PC-9 (cell line): ENCODE data around the gene DOLK. TPM values are rescaled to one million over a fixed set of nuclear protein-coding genes. Genes with fewer than 3 reads are reported as not detected.

Source experiments
- BruUV-seq: library from RNA; stranded (reverse); fragments of 400-500 nt; replicated peaks from 2 replicates; lab custom pipeline; 2021; lab: Mats Ljungman, UMichigan
- CTCF ChIA-PET: fragments of 300-600 bp; sonication (Branson Sonifier 250); formaldehyde crosslinking; loops from one replicate; lab custom pipeline; 2022; ENCODE audit warnings: antibody characterized with exemption; lab: Charles Lee
- POLR2A ChIA-PET: fragments of 300-600 bp; sonication (Branson Sonifier 250); formaldehyde crosslinking; loops from one replicate; lab custom pipeline; 2022; ENCODE audit warnings: antibody characterized with exemption; ENCODE audit not compliant: unreplicated experiment; lab: Charles Lee
- DNase-seq, 2 experiments: peaks; one replicate each; pipeline versions ENCODE4 v3.0.0 to v3.0.0-alpha.2; 2015 to 2022; ENCODE audit warnings: mixed read lengths in 1 of 2
- H2AFZ ChIP-seq: fragments of 200-600 bp; sonication (generic); 2 replicates; pipeline ENCODE4 v1.8.1; 2017; ENCODE audit warnings: antibody characterized with exemption
- H3F3A ChIP-seq: fragments of 200-600 bp; sonication (generic); 2 replicates; pipeline ENCODE4 v1.8.1; 2017; ENCODE audit warnings: antibody characterized with exemption, mild to moderate bottlenecking, low read depth; ENCODE audit not compliant: insufficient read depth
- H3K27ac ChIP-seq: fragments of 200-600 bp; sonication (generic); 2 replicates; pipeline ENCODE4 v1.6.1; 2016; ENCODE audit warnings: mixed run types
- H3K27me3 ChIP-seq: fragments of 200-600 bp; sonication (generic); 2 replicates; pipeline ENCODE4 v1.6.1; 2016; ENCODE audit warnings: low read depth, mixed run types; ENCODE audit not compliant: insufficient read depth
- H3K36me3 ChIP-seq: fragments of 200-600 bp; sonication (generic); 2 replicates; pipeline ENCODE4 v1.6.1; 2016; ENCODE audit warnings: low read depth, mixed run types
- H3K4me1 ChIP-seq: fragments of 200-600 bp; sonication (generic); replicated peaks from 2 replicates; pipeline ENCODE4 v1.6.1; 2016; ENCODE audit warnings: mixed run types; ENCODE audit not compliant: insufficient read depth
- H3K4me2 ChIP-seq: fragments of 200-600 bp; sonication (generic); 2 replicates; pipeline ENCODE4 v1.6.1; 2017; ENCODE audit warnings: mixed run types
- H3K4me3 ChIP-seq: fragments of 200-600 bp; sonication (generic); 2 replicates; pipeline ENCODE4 v1.6.1; 2016; ENCODE audit warnings: mixed run types
- H3K79me2 ChIP-seq: fragments of 200-600 bp; sonication (generic); 2 replicates; pipeline ENCODE4 v1.6.1; 2017; ENCODE audit warnings: low read depth, mixed run types
- H3K9me2 ChIP-seq: fragments of 200-600 bp; sonication (generic); 2 replicates; pipeline ENCODE4 v1.8.1; 2017; ENCODE audit warnings: mild to moderate bottlenecking; ENCODE audit not compliant: insufficient read depth
- H3K9me3 ChIP-seq: fragments of 200-600 bp; sonication (generic); 2 replicates; pipeline ENCODE4 v1.8.1; 2016; ENCODE audit warnings: low read depth; ENCODE audit not compliant: insufficient read depth
- H4K20me1 ChIP-seq: fragments of 200-600 bp; sonication (generic); 2 replicates; pipeline ENCODE4 v1.8.1; 2017; ENCODE audit not compliant: insufficient read depth
- EZH2 ChIP-seq: fragments of 200-600 bp; sonication (generic); IDR thresholded peaks from 2 replicates; pipeline ENCODE4 v1.8.0; 2017; ENCODE audit warnings: antibody characterized with exemption, low read depth
- intact Hi-C: fragments of 100-400 bp; cut with micrococcal nuclease; formaldehyde crosslinking; loops from one replicate; pipeline ENCODE4 v1.10.0; 2022; ENCODE audit not compliant: unreplicated experiment
- total RNA-seq: library from RNA; stranded (reverse); gene quantifications from 2 replicates; pipeline ENCODE4 v1.2.3, GENCODE V29; 2021
- TF ChIP-seq, protein P1 (sequence below): fragments of 200-600 bp; sonication (generic); conservative IDR thresholded peaks from 2 replicates; pipeline ENCODE4 v1.6.1; 2017; ENCODE audit warnings: mixed run types, antibody characterized with exemption, mild to moderate bottlenecking, moderate library complexity

Gene DOLK
- total RNA-seq, 1 experiment from 2014 or later, result 19.0 TPM

DNA sequence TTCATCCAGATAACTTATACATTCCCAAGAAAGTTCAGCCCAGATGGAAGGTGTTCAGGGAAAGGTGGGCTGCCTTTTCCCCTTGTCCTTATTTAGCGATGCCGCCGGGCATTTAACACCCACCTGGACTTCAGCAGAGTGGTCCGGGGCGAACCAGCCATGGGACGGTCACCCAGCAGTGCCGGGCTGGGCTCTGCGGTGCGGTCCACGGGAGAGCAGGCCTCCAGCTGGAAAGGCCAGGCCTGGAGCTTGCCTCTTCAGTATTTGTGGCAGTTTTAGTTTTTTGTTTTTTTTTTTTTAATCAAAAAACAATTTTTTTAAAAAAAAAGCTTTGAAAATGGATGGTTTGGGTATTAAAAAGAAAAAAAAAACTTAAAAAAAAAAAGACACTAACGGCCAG is 30.7 kb downstream of the DOLK start:
- Histone ChIP-seq H4K20me1 (no peaks in the 10 kb centered on the region), H3K27ac (no peak overlapping the region), H3K4me3 (no peak overlapping the region), H3F3A (peaks cover 18% of the 10 kb centered on the region), H3K9me2 (no peaks in the 10 kb centered on the region), H2AFZ (no peak overlapping the region), H3K79me2 (peaks cover 29% of the 10 kb centered on the region), H3K36me3 (no peaks in the 10 kb centered on the region), H3K27me3 (no peaks in the 10 kb centered on the region), H3K4me1 (peaks cover 23% of the 10 kb centered on the region), H3K9me3 (no peaks in the 10 kb centered on the region), H3K4me2 (no peak overlapping the region)
- ChIA-PET CTCF (interaction anchor here (0.6 to 0.7 kb wide), 3 partner anchors 12 to 363 kb away, joined by 5 to 8 read pairs (median 7); no protein-coding TSS in a partner anchor), POLR2A (no interaction called here)
- no peak for TF ChIP-seq EZH2
- TF ChIP-seq, protein P1, sequence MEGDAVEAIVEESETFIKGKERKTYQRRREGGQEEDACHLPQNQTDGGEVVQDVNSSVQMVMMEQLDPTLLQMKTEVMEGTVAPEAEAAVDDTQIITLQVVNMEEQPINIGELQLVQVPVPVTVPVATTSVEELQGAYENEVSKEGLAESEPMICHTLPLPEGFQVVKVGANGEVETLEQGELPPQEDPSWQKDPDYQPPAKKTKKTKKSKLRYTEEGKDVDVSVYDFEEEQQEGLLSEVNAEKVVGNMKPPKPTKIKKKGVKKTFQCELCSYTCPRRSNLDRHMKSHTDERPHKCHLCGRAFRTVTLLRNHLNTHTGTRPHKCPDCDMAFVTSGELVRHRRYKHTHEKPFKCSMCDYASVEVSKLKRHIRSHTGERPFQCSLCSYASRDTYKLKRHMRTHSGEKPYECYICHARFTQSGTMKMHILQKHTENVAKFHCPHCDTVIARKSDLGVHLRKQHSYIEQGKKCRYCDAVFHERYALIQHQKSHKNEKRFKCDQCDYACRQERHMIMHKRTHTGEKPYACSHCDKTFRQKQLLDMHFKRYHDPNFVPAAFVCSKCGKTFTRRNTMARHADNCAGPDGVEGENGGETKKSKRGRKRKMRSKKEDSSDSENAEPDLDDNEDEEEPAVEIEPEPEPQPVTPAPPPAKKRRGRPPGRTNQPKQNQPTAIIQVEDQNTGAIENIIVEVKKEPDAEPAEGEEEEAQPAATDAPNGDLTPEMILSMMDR, result no peak
- no TSS peak for BruUV-seq
- DNase-seq, result no peak
- intact Hi-C loops, result no loop called here

DNA sequence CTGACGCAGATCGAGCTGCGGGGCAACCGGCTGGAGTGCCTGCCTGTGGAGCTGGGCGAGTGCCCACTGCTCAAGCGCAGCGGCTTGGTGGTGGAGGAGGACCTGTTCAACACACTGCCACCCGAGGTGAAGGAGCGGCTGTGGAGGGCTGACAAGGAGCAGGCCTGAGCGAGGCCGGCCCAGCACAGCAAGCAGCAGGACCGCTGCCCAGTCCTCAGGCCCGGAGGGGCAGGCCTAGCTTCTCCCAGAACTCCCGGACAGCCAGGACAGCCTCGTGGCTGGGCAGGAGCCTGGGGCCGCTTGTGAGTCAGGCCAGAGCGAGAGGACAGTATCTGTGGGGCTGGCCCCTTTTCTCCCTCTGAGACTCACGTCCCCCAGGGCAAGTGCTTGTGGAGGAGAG is 31.2 kb downstream of the DOLK start:
- intact Hi-C loops, result no loop called here
- Histone ChIP-seq H3K4me1 (peaks cover 29% of the 10 kb centered on the region), H3K36me3 (no peaks in the 10 kb centered on the region), H3K79me2 (peaks cover 31% of the 10 kb centered on the region), H3F3A (peaks cover 23% of the 10 kb centered on the region), H3K9me2 (no peaks in the 10 kb centered on the region), H3K4me3 (no peak overlapping the region), H3K4me2 (no peak overlapping the region), H3K9me3 (no peaks in the 10 kb centered on the region), H3K27me3 (no peaks in the 10 kb centered on the region), H4K20me1 (no peaks in the 10 kb centered on the region), H2AFZ (no peak overlapping the region), H3K27ac (no peak overlapping the region)
- DNase-seq, result no peak
- ChIA-PET POLR2A (no interaction called here), CTCF (interaction anchor here (0.6 to 0.7 kb wide), 3 partner anchors 13 to 363 kb away, joined by 5 to 8 read pairs (median 7); no protein-coding TSS in a partner anchor)
- TF ChIP-seq EZH2, result no peak
- TF ChIP-seq, protein P1, result no peak
- no TSS peak for BruUV-seq

DNA sequence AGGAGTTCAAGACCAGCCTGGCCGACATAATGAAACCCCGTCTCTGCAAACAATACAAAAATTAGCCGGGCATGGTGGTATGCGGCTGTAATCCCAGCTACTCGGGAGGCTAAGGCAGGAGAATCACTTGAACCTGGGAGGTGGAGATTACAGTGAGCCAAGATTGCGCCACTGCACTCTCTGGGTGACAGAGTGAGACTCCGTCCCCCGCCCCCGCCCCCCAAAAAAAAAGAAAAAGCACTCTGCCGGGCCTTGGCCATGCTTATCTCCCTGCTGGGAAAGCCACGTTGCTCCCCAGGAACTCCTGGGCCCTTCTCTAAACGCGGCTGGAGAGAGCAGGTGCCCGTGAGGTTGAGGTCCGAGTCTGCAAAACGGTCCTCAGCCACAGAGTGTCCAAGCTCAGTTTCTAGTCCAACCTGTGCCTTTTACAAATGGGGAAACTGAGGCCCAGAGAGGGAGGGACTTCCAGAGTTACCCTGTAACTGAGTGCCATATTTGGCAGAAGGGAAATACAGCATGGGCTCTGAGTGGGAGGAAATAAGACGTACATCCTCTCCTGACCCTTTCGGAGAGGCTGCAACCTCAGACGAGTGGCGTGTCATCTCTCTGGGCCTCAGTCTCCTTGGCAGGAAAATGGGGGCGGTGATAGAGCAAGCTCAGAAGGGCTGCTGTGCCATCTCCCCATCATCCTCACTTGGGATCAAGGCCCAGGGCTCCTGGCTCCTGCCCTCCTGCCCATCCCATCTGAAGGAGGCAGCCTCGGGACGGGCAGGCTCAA is 33.2 kb downstream of the DOLK start:
- Histone ChIP-seq H3K36me3 (peaks cover under 1% of the 10 kb centered on the region; the same call in 1 of the 2 replicates), H3K27ac (no peak overlapping the region; the same call in 1 of the 2 replicates), H3K9me2 (no peaks in the 10 kb centered on the region), H3K4me3 (no peak overlapping the region), H3K9me3 (no peaks in the 10 kb centered on the region), H3K27me3 (no peaks in the 10 kb centered on the region), H2AFZ (no peak overlapping the region), H3F3A (peaks cover 35% of the 10 kb centered on the region), H4K20me1 (no peaks in the 10 kb centered on the region), H3K79me2 (peaks cover 42% of the 10 kb centered on the region), H3K4me1 (peaks cover 44% of the 10 kb centered on the region), H3K4me2 (peak overlapping the region; percentile 73)
- no peak for TF ChIP-seq EZH2
- TF ChIP-seq, protein P1, result no peak
- CTCF ChIA-PET, result interaction anchor here (0.7 kb wide), 1 partner anchor 13 kb away, joined by 4 read pairs; no protein-coding TSS in a partner anchor
- intact Hi-C loops, result loop anchor here (5.0 kb wide), 1 partner anchor 227 kb away; the partner anchor contains the start of gene SET
- DNase-seq, result no peak
- TSS peak; percentile 45 for BruUV-seq
- POLR2A ChIA-PET, result interaction anchor here (0.6 kb wide), 1 partner anchor 12 kb away, joined by 6 read pairs; no protein-coding TSS in a partner anchor
